Central memory CD8-positive, alpha-beta T cell (primary cell): ENCODE measurements around the gene SHKBP1.
"Not testable (repeated sequence)": the region's sequence is repeated elsewhere in the genome, so short reads cannot be mapped to it uniquely, and the experiment has no call there.

Source experiments
- ATAC-seq: fragments of 150-1000 bp; cut with Tn5 transposase; replicated peaks from 2 replicates; pipeline ENCODE4 v1.10.0; 2022; ENCODE audit warnings: mild to moderate bottlenecking, moderate FRiP score, moderate number of reproducible peaks; ENCODE audit not compliant: poor library complexity, severe bottlenecking; ENCODE audit errors: extremely low read depth
- DNase-seq, 2 donors: peaks; one replicate each; pipeline ENCODE4 v3.0.0; 2021; ENCODE audit warnings: low spot score in 2 of 2
- H3K27ac Mint-ChIP-seq: one replicate; pipeline ENCODE4 v1.8.0; 2022; ENCODE audit warnings: low read depth, mild to moderate bottlenecking, moderate library complexity, mixed read lengths
- H3K27me3 Mint-ChIP-seq: one replicate; pipeline ENCODE4 v1.8.0; 2022; ENCODE audit warnings: mixed read lengths
- H3K36me3 Mint-ChIP-seq: one replicate; pipeline ENCODE4 v1.8.0; 2022; ENCODE audit warnings: mild to moderate bottlenecking, moderate library complexity, mixed read lengths; ENCODE audit not compliant: insufficient read depth
- H3K4me1 Mint-ChIP-seq: one replicate; pipeline ENCODE4 v1.8.0; 2022; ENCODE audit warnings: mixed read lengths
- H3K4me3 Mint-ChIP-seq: one replicate; pipeline ENCODE4 v1.8.0; 2022; ENCODE audit warnings: mild to moderate bottlenecking, moderate library complexity, mixed read lengths
- H3K9me3 Mint-ChIP-seq: one replicate; pipeline ENCODE4 v1.8.0; 2022; ENCODE audit warnings: mixed read lengths

SHKBP1 gene

GRCh38 chr19:40621283-40621682, 44.6 kb downstream of the SHKBP1 start:
- DNase-seq (no peak), ATAC-seq (no peak)
- H3K27me3 Mint-ChIP-seq: no peaks in the 10 kb centered on the region
- no peaks in the 10 kb centered on the region for H3K9me3 Mint-ChIP-seq
- H3K36me3 Mint-ChIP-seq: peaks cover 27% of the 10 kb centered on the region
- no peak overlapping the region for H3K4me3 Mint-ChIP-seq
- H3K4me1 Mint-ChIP-seq: peaks cover 11% of the 10 kb centered on the region
- no peak overlapping the region for H3K27ac Mint-ChIP-seq

GRCh38 chr19:40621966-40622772, 45.5 kb downstream of the SHKBP1 start:
- Mint-ChIP-seq H3K4me1 (peaks cover 11% of the 10 kb centered on the region), H3K27me3 (no peaks in the 10 kb centered on the region), H3K27ac (no peak overlapping the region), H3K4me3 (no peak overlapping the region), H3K9me3 (no peaks in the 10 kb centered on the region), H3K36me3 (peaks cover 27% of the 10 kb centered on the region)
- DNase-seq (no peak), ATAC-seq (no peak)

DNA sequence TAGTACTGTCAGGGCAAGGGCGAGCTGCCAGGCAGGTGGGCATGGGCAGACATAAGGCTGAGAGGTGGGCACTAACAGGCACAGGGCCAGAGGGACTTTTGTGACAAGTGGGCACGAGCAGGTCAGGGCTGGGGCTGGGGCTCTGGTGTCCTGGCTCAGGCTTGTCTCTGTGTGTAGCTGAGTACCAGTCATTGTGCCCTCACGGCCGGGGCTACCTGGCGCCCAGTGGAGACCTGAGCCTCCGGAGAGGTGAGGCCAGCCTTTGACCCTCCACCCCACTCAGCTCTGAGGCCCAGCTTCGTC, 46.1 kb downstream of the SHKBP1 start:
- Mint-ChIP-seq H3K27ac (no peak overlapping the region), H3K4me1 (peaks cover 11% of the 10 kb centered on the region), H3K9me3 (no peaks in the 10 kb centered on the region), H3K27me3 (no peaks in the 10 kb centered on the region), H3K36me3 (peaks cover 27% of the 10 kb centered on the region), H3K4me3 (no peak overlapping the region)
- ATAC-seq (no peak), DNase-seq (no peak)

GRCh38 chr19:40623403-40624251, 47.0 kb downstream of the SHKBP1 start:
- DNase-seq (no peak), ATAC-seq (no peak)
- no peaks in the 10 kb centered on the region for H3K27me3 Mint-ChIP-seq
- no peak overlapping the region for H3K27ac Mint-ChIP-seq
- H3K4me3 Mint-ChIP-seq: no peak overlapping the region
- peaks cover 27% of the 10 kb centered on the region for H3K36me3 Mint-ChIP-seq
- H3K9me3 Mint-ChIP-seq: no peaks in the 10 kb centered on the region
- H3K4me1 Mint-ChIP-seq: peaks cover 11% of the 10 kb centered on the region

DNA sequence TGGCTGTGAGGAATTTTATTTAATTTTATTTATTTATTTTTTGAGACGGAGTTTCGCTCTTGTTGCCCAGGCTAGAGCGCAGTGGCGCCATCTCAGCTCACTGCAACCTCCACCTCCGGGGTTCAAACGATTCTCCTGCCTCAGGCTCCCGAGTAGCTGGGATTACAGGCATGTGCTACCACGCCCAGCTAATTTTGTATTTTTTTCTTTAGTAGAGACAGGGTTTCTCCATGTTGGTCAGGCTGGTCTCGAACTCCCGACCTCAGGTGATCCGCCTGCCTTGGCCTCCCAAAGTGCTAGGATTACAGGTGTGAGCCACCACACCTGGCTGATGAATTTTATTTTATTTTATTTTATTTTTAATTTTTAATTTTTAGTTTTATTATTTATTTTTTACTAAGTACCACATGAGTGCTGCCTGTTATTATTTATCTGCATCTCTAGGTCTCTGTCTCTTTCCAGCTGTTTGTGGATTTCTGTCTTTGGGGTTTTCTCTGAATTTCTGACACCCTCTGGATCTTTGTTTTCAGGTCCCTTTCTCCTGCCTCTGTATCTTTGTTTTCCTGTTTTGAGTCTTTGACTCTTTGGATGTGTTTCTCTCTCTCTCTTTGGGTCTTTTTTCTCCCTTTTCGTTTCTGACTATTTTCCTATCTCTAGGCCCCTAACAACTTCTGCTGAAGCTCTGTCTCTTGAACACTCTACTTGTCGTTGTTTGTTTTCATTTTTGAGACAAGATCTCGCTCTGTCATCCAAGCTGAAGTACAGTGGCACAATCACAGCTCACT, 47.9 kb downstream of the SHKBP1 start:
- peaks cover 26% of the 10 kb centered on the region for H3K36me3 Mint-ChIP-seq
- not testable (repeated sequence) for ATAC-seq, H3K27me3 Mint-ChIP-seq, H3K4me3 Mint-ChIP-seq, H3K9me3 Mint-ChIP-seq, DNase-seq
- H3K4me1 Mint-ChIP-seq: peaks cover 11% of the 10 kb centered on the region
- peak overlapping the region; percentile 64 for H3K27ac Mint-ChIP-seq

- DNase-seq: no peak
- Mint-ChIP-seq H3K27me3 (no peaks in the 10 kb centered on the region), H3K4me1 (peaks cover 11% of the 10 kb centered on the region), H3K36me3 (peaks cover 23% of the 10 kb centered on the region), H3K4me3 (no peak overlapping the region), H3K27ac (peak overlapping the region; percentile 64), H3K9me3 (no peaks in the 10 kb centered on the region)
- ATAC-seq: no peak
Observed at GRCh38 chr19:40625406-40626120, 48.9 kb downstream of the SHKBP1 start.

DNA sequence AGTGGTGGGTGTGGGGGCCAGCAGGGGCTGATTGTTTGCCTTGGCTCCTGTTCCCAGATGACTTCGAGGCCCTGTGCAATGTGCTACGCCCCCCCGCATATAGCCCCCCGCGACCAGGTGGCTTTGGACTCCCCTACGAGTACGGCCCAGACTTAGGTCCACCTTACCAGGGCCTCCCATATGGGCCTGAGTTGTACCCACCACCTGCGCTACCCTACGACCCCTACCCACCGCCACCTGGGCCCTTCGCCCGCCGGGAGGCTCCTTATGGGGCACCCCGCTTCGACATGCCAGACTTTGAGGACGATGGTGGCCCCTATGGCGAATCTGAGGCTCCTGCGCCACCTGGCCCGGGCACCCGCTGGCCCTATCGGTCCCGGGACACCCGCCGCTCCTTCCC, 50.2 kb downstream of the SHKBP1 start:
- Mint-ChIP-seq H3K36me3 (peaks cover 19% of the 10 kb centered on the region), H3K27me3 (no peaks in the 10 kb centered on the region), H3K27ac (no peak overlapping the region), H3K9me3 (no peaks in the 10 kb centered on the region), H3K4me3 (no peak overlapping the region), H3K4me1 (peaks cover 11% of the 10 kb centered on the region)
- DNase-seq (no peak), ATAC-seq (no peak)

DNA sequence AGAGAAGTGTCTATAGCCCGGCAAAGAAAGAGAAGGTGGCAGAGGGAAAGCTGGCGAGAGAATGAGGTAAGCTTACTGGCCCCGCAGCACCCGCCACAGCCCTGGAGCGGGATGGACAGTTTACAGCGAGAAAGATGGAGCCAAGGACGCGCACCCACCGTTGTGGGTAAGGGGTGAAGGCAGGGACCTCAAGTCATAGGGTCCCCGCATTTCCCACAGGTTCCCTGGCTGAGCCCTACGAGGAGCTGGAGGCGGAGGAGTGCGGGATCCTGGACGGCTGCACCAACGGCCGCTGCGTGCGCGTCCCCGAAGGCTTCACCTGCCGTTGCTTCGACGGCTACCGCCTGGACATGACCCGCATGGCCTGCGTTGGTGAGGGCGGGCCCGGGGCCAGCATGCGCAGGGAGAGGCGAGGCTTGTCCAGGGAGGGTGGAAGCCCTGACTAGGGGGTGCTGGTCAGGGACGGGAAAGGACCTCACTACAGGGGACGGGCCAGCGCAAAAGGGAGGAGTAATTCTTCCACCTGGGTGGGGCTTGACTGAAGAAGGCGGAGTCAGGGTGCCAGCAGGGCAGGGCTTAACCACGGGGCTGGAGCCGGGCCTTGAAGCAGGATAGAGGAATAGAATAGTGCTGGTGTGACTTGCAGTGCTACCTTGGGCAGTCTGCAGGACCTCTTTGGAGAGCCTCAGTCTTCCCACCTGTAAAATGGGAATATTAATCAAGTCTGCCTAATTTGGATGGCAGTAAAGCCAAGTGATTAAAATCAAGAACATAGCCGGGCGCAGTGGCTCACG, 51.0 kb downstream of the SHKBP1 start:
- DNase-seq (no peak), ATAC-seq (no peak)
- no peaks in the 10 kb centered on the region for H3K9me3 Mint-ChIP-seq
- H3K36me3 Mint-ChIP-seq: peaks cover 15% of the 10 kb centered on the region
- no peak overlapping the region for H3K27ac Mint-ChIP-seq
- peaks cover 11% of the 10 kb centered on the region for H3K4me1 Mint-ChIP-seq
- no peaks in the 10 kb centered on the region for H3K27me3 Mint-ChIP-seq
- no peak overlapping the region for H3K4me3 Mint-ChIP-seq

DNA sequence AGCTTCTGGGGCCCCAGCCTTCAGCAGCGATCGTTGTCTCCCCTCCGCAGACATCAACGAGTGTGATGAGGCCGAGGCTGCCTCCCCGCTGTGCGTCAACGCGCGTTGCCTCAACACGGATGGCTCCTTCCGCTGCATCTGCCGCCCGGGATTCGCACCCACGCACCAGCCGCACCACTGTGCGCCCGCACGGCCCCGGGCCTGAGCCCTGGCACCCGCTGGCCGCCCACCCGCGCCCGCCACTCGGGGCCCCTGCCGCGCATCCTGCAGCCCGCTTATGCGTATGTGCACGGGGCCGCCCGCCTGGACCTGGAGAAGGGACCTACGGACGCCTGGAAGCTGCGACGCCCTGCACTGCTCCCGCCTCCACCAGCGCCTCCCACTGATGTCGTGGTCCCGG, 52.7 kb downstream of the SHKBP1 start:
- Mint-ChIP-seq H3K27me3 (no peaks in the 10 kb centered on the region), H3K36me3 (peaks cover 5% of the 10 kb centered on the region), H3K9me3 (no peaks in the 10 kb centered on the region), H3K27ac (no peak overlapping the region), H3K4me1 (peaks cover 13% of the 10 kb centered on the region), H3K4me3 (no peak overlapping the region)
- ATAC-seq: no peak
- no peak for DNase-seq

GRCh38 chr19:40630571-40631160, 54.0 kb downstream of the SHKBP1 start:
- H3K4me3 Mint-ChIP-seq: no peak overlapping the region
- no peaks in the 10 kb centered on the region for H3K27me3 Mint-ChIP-seq
- H3K36me3 Mint-ChIP-seq: peaks cover 8% of the 10 kb centered on the region
- no peaks in the 10 kb centered on the region for H3K9me3 Mint-ChIP-seq
- H3K27ac Mint-ChIP-seq: no peak overlapping the region
- peaks cover 13% of the 10 kb centered on the region for H3K4me1 Mint-ChIP-seq
- no peak for DNase-seq
- no peak for ATAC-seq

DNA sequence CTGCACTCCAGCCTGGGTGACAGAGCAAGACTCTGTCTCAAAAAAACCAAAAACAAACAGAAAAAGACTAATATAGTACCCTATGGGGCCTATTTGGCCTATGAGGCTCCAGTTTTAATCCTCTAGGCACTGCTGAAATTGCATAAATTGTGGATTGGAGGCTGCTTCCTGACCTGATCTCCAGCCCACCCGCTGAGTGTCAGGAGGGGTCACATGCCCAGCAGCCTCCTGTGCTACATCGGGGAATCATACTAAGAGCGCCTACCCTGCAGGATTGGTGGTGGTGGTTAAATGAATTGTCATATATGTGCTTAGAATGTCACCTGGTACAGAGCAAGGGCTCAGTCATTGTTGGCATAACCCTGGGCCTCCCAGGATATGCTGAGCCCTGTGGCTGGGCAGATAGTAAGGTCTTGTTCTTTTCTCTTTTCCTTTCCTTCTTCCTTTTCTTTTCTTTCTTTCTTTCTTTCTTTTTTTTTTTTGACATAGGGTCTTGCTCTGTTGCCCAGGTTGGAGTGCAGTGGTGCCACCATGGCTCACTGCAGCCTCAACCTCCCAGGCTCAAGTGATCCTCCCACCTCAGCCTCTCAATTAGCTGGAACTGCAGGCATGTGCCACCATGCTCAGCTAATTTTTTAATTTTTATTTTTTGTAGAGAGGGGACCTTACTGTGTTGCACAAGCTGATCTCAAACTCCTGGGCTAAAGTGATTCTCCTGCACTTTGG, 55.8 kb downstream of the SHKBP1 start:
- DNase-seq (no peak), ATAC-seq (no peak)
- no peaks in the 10 kb centered on the region for H3K27me3 Mint-ChIP-seq
- H3K36me3 Mint-ChIP-seq: peaks cover 8% of the 10 kb centered on the region
- peak overlapping the region; percentile 49 for H3K27ac Mint-ChIP-seq
- H3K9me3 Mint-ChIP-seq: no peaks in the 10 kb centered on the region
- H3K4me1 Mint-ChIP-seq: peaks cover 13% of the 10 kb centered on the region
- H3K4me3 Mint-ChIP-seq: no peak overlapping the region
